NCI-H510A (cell line): ENCODE results near the gene PAIP2.
"Not testable (repeated sequence)": the region's sequence is repeated elsewhere in the genome, so short reads cannot be mapped to it uniquely, and the experiment has no call there.

Source experiments
- DNase-seq: peaks from one replicate; lab custom pipeline; 2025; lab: John Stamatoyannopoulos, UW

Gene PAIP2

DNA sequence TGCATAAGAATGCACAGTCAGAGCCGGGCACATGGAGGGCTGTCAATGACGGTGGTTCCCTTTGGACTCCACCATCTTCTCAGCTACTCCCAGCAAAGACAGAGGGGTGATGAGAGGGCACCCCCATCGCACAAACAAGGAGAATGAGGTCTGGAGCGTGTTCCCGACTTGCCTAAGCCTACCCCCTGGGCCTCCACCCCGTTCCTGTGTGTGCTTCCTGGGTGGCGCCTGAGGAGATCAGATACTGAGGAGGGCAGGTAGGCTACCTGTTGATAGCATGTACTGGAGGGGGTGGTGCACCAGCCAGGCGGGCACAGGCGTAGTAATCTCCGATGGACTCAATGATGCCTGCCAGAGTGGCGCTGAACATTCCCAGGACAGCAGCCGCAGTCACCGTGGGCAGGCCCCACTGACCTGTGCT lies 37.3 kb downstream of the PAIP2 start:
- no peak for DNase-seq

- no peak for DNase-seq
Observed at GRCh38 chr5:139379626-139380449, 38.2 kb downstream of the PAIP2 start.

GRCh38 chr5:139381837-139382761 lies 40.4 kb downstream of the PAIP2 start:
- no peak for DNase-seq

DNA sequence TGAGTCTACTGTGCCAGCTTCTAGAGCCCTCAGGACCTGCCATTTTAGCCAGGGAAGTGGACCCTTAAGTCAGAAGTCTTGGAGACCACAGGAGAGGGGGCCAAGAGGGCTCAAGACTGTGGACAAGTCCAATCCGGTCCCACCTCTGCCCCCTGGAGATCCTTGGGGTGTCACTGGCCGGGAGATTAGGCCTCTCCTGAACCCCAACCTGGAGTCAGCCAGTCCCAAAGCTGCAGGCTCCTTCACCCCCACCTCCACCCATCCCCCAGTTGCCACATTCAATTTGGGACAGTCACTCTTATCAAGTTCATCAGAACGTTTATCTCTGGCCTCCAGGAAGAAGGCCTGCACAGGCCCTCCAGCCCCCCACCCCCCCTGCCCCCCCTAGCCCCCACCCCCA lies 41.2 kb downstream of the PAIP2 start:
- DNase-seq, result no peak

- DNase-seq, result no peak
Observed at GRCh38 chr5:139383275-139383992, 41.8 kb downstream of the PAIP2 start, which contains the start of gene SLC23A1. Gene SLC23A1, minus strand, starts transcription at chr5:139383297. Its CDS starts 44 bp downstream, at chr5:139383253.

GRCh38 chr5:139383993-139384590 lies 42.4 kb downstream of the PAIP2 start:
- no peak for DNase-seq

GRCh38 chr5:139384591-139385051 lies 43.0 kb downstream of the PAIP2 start:
- no peak for DNase-seq

DNA sequence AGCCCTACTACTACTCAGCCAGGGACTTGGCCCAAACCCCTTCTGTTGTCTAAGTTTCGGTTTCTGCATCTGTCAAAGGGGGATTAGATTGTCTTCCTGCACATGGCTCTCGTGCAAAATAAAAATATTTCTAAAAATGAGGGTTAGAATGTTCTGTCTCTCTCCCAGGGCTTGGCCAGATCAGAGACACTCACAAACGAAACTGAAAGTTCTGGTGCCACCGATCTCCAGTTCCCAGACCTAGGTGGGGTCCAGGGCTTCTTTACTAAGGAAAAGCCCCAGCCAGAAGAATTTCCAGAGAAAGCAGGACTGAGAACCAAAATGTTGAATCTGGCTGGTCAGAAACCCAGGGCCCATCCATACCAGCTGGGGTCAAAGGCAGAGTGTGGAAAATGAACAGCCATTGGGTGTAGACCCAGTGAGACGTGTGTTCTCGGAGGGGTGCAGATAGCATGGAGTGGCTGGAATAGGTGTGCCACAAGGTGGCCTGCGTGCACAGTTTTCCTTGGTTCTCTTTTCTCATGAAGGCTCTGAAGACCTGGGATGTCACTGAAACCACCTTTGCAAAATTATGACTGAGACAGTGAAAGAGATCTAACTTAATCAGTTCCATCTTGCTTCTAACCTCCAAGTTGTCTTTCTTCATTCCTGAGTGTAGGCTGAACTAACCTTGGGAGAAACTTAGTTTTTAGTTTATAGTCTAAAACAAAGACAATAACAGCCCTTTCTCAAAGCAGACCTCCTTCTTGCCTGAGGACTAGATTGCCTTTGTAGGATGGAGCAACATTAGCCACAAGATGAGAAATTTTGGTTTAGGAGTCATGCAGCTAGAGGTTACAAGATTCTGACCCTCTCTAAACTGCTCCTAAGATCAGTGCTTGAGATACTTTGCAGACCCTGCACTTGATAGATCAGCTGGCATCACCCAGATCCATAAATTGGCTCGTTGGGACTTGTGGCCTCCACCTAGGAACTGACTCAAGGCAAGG lies 43.7 kb downstream of the PAIP2 start:
- no peak for DNase-seq

DNA sequence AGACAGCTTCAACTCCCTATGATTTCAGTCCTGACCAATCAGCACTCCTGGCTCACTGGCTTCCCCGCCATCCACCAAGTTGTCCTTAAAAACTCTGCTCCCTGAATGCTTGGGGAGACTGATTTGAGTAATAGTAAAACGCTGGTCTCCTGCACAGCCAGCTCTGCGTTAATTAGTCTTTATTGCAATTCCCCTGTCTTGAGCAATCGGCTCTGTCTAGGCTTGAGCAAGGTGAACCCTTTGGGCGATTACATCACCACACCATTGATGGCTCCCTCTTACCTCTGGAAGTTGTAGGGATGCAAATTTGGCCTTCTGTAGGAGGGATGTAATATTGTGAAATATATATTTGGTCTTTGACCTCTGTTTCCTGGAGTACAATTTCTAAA lies 44.4 kb downstream of the PAIP2 start:
- DNase-seq, result no peak

GRCh38 chr5:139386956-139387355 lies 45.3 kb downstream of the PAIP2 start:
- DNase-seq, result not testable (repeated sequence)

DNA sequence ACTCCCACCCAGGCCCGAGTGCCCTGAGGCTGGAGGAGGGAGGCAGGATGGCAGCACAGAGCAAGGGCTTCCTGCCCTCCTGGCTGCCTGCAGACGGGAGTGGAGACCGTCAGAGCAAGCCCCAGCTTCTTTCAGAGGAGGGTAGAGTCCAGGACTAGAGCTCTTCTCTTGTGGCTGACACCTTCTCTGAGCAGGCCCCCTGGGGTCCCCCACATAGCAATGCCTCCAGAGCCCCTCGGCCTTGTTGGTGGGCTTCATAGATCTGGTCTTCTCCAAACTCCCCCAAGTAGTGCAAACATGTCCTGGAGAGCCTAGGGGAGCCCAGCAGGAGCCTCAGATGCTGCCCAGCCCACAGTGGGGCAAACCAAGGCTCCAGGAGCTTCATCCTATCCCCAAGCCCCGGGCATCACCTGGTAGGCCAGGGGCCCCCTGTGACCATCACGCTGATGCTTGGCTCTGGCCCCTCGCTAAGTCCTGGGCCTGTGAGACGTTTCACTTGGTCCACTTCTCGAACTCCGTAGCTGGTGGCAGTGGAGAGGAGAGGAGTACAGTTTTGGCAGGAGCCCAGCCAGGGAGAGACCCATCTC lies 46.0 kb downstream of the PAIP2 start:
- DNase-seq, result no peak

- DNase-seq, result peak; percentile 62
Observed at GRCh38 chr5:139388198-139388821, 46.7 kb downstream of the PAIP2 start.

GRCh38 chr5:139389701-139390638 lies 48.3 kb downstream of the PAIP2 start, which contains the start of gene MZB1:
Gene MZB1, minus strand, starts transcription at chr5:139389913. Its CDS starts 57 bp downstream, at chr5:139389856.
- DNase-seq, result no peak

- DNase-seq, result no peak
Observed at GRCh38 chr5:139390639-139391569, 49.2 kb downstream of the PAIP2 start.

- no peak for DNase-seq
Observed at GRCh38 chr5:139391570-139392323, 50.1 kb downstream of the PAIP2 start.

GRCh38 chr5:139392324-139392677 lies 50.6 kb downstream of the PAIP2 start:
- no peak for DNase-seq
